ENCODE results near the gene CRTC3.
A peak's percentile ranks its signal among the peaks of the same experiment; 100 is the strongest.

DNA sequence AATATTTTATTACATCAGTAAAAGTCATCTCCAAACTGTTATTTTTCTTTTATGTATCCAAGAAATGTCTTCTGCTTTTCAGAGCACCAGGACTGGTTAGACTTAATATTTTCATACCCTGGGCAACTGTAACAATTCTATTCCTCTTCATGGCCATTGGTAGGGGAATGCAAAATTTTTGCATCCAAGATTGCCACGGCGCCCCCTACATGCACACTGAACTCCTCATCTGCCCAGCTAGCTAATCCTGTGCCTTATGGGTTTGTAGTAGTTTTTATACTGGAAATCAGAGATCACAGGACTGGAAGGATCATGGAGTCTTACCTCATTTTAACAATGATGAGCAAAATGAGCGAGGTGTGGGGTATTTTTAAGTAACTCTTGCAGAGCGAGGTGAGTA is 74.2 kb downstream of the CRTC3 start:
- TF ChIP-seq, protein P1, sequence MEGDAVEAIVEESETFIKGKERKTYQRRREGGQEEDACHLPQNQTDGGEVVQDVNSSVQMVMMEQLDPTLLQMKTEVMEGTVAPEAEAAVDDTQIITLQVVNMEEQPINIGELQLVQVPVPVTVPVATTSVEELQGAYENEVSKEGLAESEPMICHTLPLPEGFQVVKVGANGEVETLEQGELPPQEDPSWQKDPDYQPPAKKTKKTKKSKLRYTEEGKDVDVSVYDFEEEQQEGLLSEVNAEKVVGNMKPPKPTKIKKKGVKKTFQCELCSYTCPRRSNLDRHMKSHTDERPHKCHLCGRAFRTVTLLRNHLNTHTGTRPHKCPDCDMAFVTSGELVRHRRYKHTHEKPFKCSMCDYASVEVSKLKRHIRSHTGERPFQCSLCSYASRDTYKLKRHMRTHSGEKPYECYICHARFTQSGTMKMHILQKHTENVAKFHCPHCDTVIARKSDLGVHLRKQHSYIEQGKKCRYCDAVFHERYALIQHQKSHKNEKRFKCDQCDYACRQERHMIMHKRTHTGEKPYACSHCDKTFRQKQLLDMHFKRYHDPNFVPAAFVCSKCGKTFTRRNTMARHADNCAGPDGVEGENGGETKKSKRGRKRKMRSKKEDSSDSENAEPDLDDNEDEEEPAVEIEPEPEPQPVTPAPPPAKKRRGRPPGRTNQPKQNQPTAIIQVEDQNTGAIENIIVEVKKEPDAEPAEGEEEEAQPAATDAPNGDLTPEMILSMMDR (IDR thresholded peaks at IDR 0.05; ENCODE audit: poor library complexity): peak; percentile 16
- TF ChIP-seq EZH2phosphoT487 (IDR thresholded peaks at IDR 0.05; ENCODE audit: low read depth, severe bottlenecking, unreplicated experiment): no peak
- TF ChIP-seq EZH2 (IDR thresholded peaks at IDR 0.05; ENCODE audit: borderline replicate concordance): no peak
